Activated T-helper 2 cell treated with anti-CD3 and anti-CD28 coated beads, Interferon-gamma antibody, Interleukin-2, Interleukin-4, amounts not matched to agents 10 μg/mL and 5 μg/mL and 100 μg/mL, durations not matched to agents 14 hours and 24 hours and 36 hours (primary cell): ENCODE measurements around the gene REEP3. TPM values are rescaled to one million over a fixed set of nuclear protein-coding genes. Genes with fewer than 3 reads are reported as not detected.

Experiments used
- DNase-seq: peaks from one replicate; pipeline ENCODE4 v3.0.0; 2021; ENCODE audit warnings: low spot score
- H3K27ac Mint-ChIP-seq: one replicate; pipeline ENCODE4 v1.8.0; 2021; ENCODE audit warnings: mixed read lengths
- H3K27me3 Mint-ChIP-seq: one replicate; pipeline ENCODE4 v1.8.0; 2021; ENCODE audit warnings: low read depth, mixed read lengths
- H3K36me3 Mint-ChIP-seq: one replicate; pipeline ENCODE4 v1.8.0; 2021; ENCODE audit warnings: low read depth, mixed read lengths
- H3K4me1 Mint-ChIP-seq: one replicate; pipeline ENCODE4 v1.8.0; 2021; ENCODE audit warnings: low read depth, mixed read lengths
- H3K4me3 Mint-ChIP-seq: one replicate; pipeline ENCODE4 v1.8.0; 2021; ENCODE audit warnings: low read depth, mild to moderate bottlenecking, moderate library complexity, mixed read lengths
- H3K9me3 Mint-ChIP-seq: one replicate; pipeline ENCODE4 v1.8.0; 2021; ENCODE audit warnings: mixed read lengths
- intact Hi-C: fragments of 100-400 bp; cut with micrococcal nuclease; formaldehyde crosslinking; loops from one replicate; pipeline ENCODE4 v1.15.1; 2023
- total RNA-seq: library from RNA; stranded (reverse); gene quantifications from 2 replicates; pipeline ENCODE4 v1.2.3, GENCODE V29; 2022

Gene REEP3
- total RNA-seq, 1 donor from 2014 or later, result 24.9 TPM

DNA sequence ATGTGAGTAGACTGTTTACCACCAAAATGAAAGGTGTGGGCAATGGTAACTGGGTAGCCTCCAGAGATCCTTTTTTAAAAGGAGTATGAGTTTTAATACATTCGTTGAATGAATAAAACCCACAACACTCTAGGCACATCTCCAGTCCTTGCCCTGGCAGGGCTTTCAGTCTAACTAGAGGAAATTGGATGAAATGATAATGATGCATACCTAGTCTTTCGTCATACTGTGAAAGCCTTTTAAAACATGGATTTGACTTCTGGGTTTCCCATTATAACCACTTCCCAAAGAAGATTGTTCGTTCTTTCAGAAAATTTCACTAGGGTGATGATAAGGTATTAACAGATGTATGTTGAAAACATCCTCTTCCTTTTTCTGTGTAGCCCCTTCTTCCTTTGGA lies 110.8 kb downstream of the REEP3 start:
- H3K4me3 Mint-ChIP-seq, result no peak overlapping the region
- H3K9me3 Mint-ChIP-seq, result no peaks in the 10 kb centered on the region
- peaks cover 13% of the 10 kb centered on the region for H3K27me3 Mint-ChIP-seq
- H3K27ac Mint-ChIP-seq, result no peak overlapping the region
- intact Hi-C loops, result loop anchor here (2.0 to 5.0 kb wide), 2 partner anchors 35 to 75 kb away; no protein-coding TSS in a partner anchor
- H3K36me3 Mint-ChIP-seq, result no peaks in the 10 kb centered on the region
- no peak for DNase-seq
- peaks cover 44% of the 10 kb centered on the region for H3K4me1 Mint-ChIP-seq

DNA sequence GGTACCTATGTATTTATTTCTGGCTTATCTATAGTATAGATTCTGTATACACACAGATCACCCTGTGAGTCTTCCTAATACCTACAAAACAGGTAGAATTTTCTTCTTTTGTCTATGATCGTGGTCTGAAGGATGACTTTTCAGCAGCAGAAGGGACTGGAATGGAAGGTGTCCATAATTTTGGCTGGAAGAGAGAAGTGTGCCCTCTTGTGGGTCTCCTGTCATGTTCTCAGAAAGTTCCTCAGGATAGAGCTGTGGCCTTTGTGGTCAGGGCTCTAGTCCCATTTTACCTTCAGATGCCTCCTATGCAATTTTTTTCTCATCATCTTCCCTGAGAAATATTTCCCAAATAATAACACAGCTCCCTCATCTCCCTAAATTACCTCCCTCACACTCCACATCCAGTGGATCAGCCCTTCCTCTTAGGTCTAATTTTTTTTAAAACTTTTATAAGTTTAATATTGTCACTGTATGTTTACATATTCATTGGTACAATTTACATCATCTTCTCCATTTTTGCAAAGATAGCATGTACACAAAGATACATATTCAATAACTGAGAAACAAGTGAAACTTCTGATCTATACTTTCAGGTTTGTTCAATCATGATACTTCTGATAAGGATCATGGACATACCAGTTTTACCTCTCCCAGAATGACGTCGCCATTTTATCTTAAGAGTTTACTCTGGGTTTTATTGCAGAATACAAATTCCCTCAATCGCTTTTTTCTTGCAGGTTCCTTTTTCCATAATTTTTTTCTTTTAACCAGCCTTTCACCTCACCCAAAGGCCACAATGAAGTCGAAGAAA lies 112.7 kb downstream of the REEP3 start:
- Mint-ChIP-seq H3K36me3 (no peaks in the 10 kb centered on the region), H3K27me3 (peaks cover 13% of the 10 kb centered on the region), H3K4me1 (peaks cover 33% of the 10 kb centered on the region), H3K4me3 (no peak overlapping the region), H3K27ac (no peak overlapping the region), H3K9me3 (no peaks in the 10 kb centered on the region)
- intact Hi-C loops, result loop anchor here (5.0 kb wide), 1 partner anchor 33 kb away; no protein-coding TSS in a partner anchor
- DNase-seq, result no peak

DNA sequence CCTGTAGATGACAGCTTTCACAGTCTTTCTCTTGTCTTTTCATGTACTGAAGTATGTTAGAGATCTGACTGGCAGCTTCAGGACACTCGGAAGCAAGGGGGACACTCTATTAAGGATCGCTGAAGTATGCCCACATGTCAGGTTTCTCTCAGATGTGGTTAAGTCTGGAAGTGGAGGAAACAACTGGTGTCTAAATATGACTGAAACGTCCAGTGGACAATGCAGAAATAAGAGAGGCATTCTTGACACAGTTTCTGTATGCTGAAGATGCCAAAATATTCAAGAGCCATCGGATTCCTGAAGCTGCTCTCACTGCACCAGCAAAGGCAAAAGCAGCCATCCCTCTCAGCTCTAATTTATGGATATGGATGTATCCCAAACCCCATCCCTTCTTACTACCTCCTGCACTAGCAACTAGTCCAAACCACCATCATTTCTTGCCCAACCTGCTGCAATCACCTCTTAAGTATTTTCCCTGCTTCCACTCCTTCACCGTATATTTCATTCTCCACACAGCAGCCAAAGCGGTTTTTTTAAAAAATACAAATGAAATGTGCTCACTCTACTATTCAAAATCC lies 113.4 kb downstream of the REEP3 start:
- Mint-ChIP-seq H3K36me3 (no peaks in the 10 kb centered on the region), H3K4me3 (no peak overlapping the region), H3K27me3 (peaks cover 13% of the 10 kb centered on the region), H3K4me1 (peaks cover 26% of the 10 kb centered on the region), H3K27ac (no peak overlapping the region), H3K9me3 (no peaks in the 10 kb centered on the region)
- intact Hi-C loops, result loop anchor here (5.0 kb wide), 1 partner anchor 33 kb away; no protein-coding TSS in a partner anchor
- no peak for DNase-seq

DNA sequence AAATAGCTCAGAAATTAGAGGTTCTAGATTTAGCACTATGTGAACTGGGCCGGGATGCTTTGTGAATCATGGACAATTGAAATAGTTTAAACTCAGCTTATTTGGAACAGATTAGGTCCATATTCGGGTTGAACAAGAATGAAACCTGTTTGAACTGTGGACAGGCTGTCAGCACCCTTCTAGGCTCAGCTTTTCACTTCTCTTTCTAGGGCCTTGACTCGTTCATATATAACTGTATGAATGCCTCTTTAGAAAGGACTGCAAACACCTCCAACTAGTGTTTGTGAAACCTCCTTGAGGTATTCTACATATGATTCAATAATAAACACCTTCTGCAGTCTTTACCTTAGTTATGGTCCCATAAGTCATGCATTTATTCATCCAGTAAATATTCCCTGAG lies 115.6 kb downstream of the REEP3 start:
- DNase-seq, result no peak
- no peak overlapping the region for H3K27ac Mint-ChIP-seq
- H3K9me3 Mint-ChIP-seq, result no peaks in the 10 kb centered on the region
- no peaks in the 10 kb centered on the region for H3K36me3 Mint-ChIP-seq
- peaks cover 13% of the 10 kb centered on the region for H3K27me3 Mint-ChIP-seq
- intact Hi-C loops, result no loop called here
- peaks cover 15% of the 10 kb centered on the region for H3K4me1 Mint-ChIP-seq
- no peak overlapping the region for H3K4me3 Mint-ChIP-seq

DNA sequence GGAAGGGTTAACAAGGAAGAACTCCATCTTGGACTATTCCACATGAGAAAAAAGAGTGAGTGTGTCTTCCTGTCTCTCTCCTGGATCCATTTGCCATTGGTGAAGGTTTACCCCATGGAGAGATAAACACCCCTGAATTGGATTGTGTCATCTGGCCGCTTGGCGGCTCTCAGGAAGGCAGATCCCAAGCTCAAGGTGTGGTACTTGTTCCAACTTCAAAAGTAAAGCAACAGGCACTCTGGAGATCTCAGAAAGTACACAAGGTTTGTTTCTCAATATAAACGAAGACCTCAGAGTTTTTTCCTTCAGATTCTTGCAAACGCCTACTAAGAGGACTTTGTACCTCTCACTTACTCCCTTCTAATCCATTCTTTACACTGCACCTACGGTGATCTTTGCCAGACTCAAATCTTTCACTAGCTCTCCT lies 116.7 kb downstream of the REEP3 start:
- Mint-ChIP-seq H3K27me3 (peaks cover 9% of the 10 kb centered on the region), H3K36me3 (no peaks in the 10 kb centered on the region), H3K27ac (no peak overlapping the region), H3K9me3 (no peaks in the 10 kb centered on the region), H3K4me1 (peaks cover 13% of the 10 kb centered on the region), H3K4me3 (no peak overlapping the region)
- no peak for DNase-seq
- intact Hi-C loops, result no loop called here

DNA sequence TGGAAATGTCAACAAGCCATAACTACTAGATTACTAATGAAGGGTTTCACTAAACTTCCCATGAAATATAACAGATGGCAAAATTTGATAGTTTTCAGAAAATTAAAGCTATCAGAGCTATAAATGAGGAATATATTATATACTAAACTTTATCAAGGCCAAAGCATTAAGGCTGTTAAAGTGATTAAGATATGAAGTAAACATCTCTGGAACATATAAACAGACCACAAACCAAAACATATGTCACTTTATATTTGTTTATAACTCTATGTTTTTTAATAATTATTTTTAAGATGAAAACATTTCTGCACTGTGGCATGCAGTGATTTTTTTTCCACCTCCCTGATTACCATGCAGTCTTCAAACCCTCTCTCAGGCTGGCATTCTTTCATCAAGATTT lies 120.2 kb downstream of the REEP3 start:
- peaks cover 7% of the 10 kb centered on the region for H3K4me1 Mint-ChIP-seq
- no peaks in the 10 kb centered on the region for H3K9me3 Mint-ChIP-seq
- no peak overlapping the region for H3K4me3 Mint-ChIP-seq
- no peak overlapping the region for H3K27ac Mint-ChIP-seq
- H3K27me3 Mint-ChIP-seq, result peaks cover under 1% of the 10 kb centered on the region
- H3K36me3 Mint-ChIP-seq, result no peaks in the 10 kb centered on the region
- intact Hi-C loops, result no loop called here
- no peak for DNase-seq

DNA sequence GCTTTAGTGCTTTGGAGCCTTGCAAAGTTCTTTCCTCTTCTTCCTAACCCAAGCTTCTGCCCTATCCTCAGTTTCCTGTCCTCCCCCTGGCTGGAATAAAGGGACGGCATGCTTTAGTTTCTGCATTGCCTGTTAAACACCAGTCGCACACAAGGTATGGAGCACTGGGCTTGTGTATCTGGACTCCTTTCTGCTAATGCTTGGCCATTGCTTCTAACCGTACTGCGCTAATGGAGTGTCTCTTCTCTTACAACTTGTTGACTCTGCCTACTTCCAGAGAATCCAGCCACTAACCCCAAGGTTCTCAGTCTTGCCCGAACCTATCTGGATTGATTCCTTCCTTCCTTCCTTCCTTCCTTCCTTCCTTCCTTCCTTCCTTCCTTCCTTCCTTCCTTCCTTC lies 120.6 kb downstream of the REEP3 start:
- DNase-seq, result no peak
- H3K36me3 Mint-ChIP-seq, result no peaks in the 10 kb centered on the region
- H3K4me1 Mint-ChIP-seq, result peaks cover 7% of the 10 kb centered on the region
- no peak overlapping the region for H3K4me3 Mint-ChIP-seq
- peaks cover 2% of the 10 kb centered on the region for H3K27me3 Mint-ChIP-seq
- no peak overlapping the region for H3K27ac Mint-ChIP-seq
- intact Hi-C loops, result no loop called here
- H3K9me3 Mint-ChIP-seq, result no peaks in the 10 kb centered on the region

DNA sequence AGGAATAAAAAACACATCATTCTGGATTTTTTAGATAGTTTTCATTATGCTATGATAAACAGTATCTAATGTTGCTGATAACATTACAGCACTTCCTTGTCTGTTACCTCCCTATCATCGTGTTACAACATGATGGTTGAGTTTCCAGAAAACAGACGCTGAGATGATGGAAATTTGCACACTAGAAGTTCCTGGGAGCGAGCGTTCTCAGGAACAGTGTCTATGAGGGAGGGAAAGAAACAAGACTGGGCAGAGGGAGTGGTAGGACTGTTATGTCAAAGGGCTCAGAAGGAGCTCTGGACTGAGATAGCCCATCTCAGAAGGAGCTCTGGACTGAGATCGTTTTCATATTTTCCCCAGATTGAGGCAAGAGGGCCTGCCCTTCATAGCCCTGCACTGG lies 121.6 kb downstream of the REEP3 start:
- Mint-ChIP-seq H3K4me1 (peaks cover 7% of the 10 kb centered on the region), H3K4me3 (no peak overlapping the region), H3K9me3 (no peaks in the 10 kb centered on the region), H3K27ac (no peak overlapping the region), H3K27me3 (peaks cover 6% of the 10 kb centered on the region), H3K36me3 (no peaks in the 10 kb centered on the region)
- intact Hi-C loops, result no loop called here
- no peak for DNase-seq

DNA sequence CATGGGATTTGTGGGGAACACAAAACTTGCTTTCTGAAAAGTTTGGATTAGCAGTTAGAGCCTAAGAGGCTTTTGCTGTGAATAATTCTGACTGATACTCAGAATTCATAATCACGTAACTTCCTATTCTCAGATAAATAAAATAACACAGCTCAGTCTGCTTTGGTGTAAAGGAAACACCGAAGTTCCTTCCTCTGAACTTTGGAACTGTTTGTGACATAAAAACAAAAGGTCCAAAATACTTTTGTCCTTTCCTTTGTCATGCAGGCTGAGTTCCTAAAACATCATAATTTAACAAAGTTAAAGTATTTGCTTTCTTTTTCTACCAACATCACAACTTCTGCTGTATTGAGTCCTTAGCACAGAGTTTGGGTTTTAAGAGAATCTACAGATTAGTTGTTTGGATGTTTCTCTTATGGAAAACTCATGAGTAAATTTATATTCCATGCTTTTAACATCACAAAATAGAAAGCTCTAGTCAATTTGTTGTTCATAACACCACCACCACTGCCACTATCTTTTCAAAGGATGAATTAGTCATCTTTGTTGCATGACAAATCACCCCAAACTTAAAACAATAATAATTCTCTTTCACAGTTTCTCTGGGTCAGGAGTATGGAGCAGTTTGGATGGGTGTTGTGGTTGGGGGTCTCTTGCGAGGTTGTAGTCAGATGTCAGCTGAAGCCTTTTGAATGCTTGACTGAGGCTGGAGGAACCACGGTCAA lies 123.4 kb downstream of the REEP3 start:
- Mint-ChIP-seq H3K27ac (no peak overlapping the region), H3K4me1 (peaks cover 7% of the 10 kb centered on the region), H3K4me3 (no peak overlapping the region), H3K9me3 (no peaks in the 10 kb centered on the region), H3K27me3 (peaks cover 6% of the 10 kb centered on the region), H3K36me3 (no peaks in the 10 kb centered on the region)
- intact Hi-C loops, result no loop called here
- DNase-seq, result no peak

DNA sequence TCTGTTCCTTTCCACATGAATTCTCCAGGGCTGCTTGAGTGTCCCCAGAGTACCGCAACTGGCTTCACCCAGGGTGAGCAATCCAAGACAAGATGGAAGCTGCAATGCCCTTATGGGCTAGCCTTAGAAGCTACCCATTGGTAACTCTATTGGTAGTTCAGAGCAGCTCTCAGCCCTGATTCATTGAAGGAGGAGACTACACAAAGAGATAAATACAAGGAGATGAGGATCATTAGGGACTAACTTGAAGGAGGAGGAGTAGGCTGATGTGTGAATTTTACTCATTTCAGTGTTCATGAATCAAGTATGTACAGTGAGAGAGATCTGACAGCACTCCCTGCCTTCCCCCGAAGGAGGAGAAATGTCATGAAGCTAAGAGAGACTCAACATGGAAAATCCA lies 124.0 kb downstream of the REEP3 start:
- DNase-seq, result no peak
- intact Hi-C loops, result no loop called here
- Mint-ChIP-seq H3K27me3 (peaks cover 6% of the 10 kb centered on the region), H3K4me1 (peaks cover 7% of the 10 kb centered on the region), H3K36me3 (no peaks in the 10 kb centered on the region), H3K4me3 (no peak overlapping the region), H3K27ac (no peak overlapping the region), H3K9me3 (no peaks in the 10 kb centered on the region)

DNA sequence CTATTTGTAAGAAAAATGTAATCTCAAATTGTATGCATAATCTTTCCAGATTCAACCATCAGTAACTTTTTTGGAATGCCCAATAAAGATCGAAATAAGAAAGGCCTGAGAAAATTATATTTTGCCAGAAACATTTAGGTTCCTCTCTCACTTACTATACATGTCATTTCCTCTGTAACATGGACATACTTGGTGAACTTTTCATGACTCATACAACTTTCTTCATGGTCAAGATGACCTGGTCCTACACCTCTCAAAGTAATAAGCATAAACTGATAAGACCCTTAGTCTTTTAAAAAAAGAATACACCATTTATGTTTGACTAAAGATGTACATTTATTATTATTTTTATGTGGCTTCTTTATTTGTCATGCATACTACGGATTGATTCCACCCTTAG lies 125.3 kb downstream of the REEP3 start:
- Mint-ChIP-seq H3K27ac (no peak overlapping the region), H3K4me3 (no peak overlapping the region), H3K27me3 (peaks cover 6% of the 10 kb centered on the region), H3K4me1 (peaks cover 7% of the 10 kb centered on the region), H3K36me3 (no peaks in the 10 kb centered on the region), H3K9me3 (no peaks in the 10 kb centered on the region)
- DNase-seq, result no peak
- intact Hi-C loops, result no loop called here

DNA sequence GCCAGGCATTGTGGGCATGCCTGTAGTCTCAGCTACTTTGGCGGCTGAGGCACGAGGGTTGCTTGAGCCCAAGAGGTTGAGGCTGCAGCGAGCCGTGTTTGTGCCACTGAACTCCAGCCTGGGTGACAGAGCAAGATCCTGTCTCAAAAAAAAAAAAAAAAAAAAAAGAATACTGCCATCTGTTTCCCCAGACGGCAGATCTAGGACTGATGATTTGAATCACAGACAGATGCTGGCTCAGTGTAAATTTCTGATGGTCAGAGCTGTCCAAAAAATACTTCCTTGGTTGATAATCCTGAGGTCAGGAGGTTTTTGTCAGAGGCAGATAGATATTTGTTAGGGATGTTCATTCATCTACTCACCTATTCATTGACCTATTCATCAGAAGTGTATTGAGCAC lies 130.7 kb downstream of the REEP3 start:
- Mint-ChIP-seq H3K27ac (no peak overlapping the region), H3K4me1 (no peaks in the 10 kb centered on the region), H3K9me3 (peaks cover 7% of the 10 kb centered on the region), H3K36me3 (no peaks in the 10 kb centered on the region), H3K4me3 (no peak overlapping the region), H3K27me3 (peaks cover 4% of the 10 kb centered on the region)
- DNase-seq, result no peak
- intact Hi-C loops, result no loop called here

DNA sequence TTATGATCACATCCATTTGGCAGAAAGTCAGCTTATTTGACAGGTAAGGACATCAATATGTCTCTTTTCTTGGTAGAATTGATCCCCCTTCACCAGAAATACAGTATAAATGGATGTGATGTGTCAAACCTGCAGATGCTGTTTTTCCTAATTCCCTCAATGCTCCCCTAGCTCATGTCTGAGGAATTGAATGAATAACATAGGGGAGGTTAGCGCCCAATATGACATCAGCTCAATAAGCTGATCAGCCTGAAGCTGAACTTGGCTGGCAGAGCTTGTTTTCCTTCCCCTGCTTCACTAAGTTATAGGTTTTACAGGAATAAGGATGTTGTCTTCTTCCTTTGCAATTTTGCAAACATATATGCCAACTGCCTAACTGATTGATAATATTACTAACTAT lies 132.5 kb downstream of the REEP3 start:
- Mint-ChIP-seq H3K27me3 (no peaks in the 10 kb centered on the region), H3K27ac (no peak overlapping the region), H3K9me3 (peaks cover 7% of the 10 kb centered on the region), H3K36me3 (no peaks in the 10 kb centered on the region), H3K4me1 (no peaks in the 10 kb centered on the region), H3K4me3 (no peak overlapping the region)
- intact Hi-C loops, result no loop called here
- no peak for DNase-seq
